IPS-15b (cell line): ENCODE data around the gene SARS2.
"Not testable (repeated sequence)": the region's sequence is repeated elsewhere in the genome, so short reads cannot be mapped to it uniquely, and the experiment has no call there.

Experiments used
- H3K27me3 ChIP-seq: one replicate; pipeline ENCODE4 v1.6.1; 2013; ENCODE audit warnings: low read length; ENCODE audit not compliant: control insufficient read depth, insufficient read depth
- H3K36me3 ChIP-seq: one replicate; pipeline ENCODE4 v1.6.1; 2013; ENCODE audit warnings: low read length; ENCODE audit not compliant: control insufficient read depth, insufficient read depth
- H3K4me1 ChIP-seq: one replicate; pipeline ENCODE4 v1.6.1; 2013; ENCODE audit warnings: mild to moderate bottlenecking, low read length; ENCODE audit not compliant: control insufficient read depth, insufficient read depth
- H3K4me3 ChIP-seq: one replicate; pipeline ENCODE4 v1.5.1; 2013; ENCODE audit warnings: low read depth, low read length
- H3K9ac ChIP-seq: one replicate; pipeline ENCODE4 v1.6.1; 2013; ENCODE audit warnings: low read depth, mild to moderate bottlenecking, low read length
- H3K9me3 ChIP-seq: one replicate; pipeline ENCODE4 v1.6.1; 2013; ENCODE audit warnings: mild to moderate bottlenecking, low read length; ENCODE audit not compliant: control insufficient read depth, insufficient read depth

SARS2 gene

DNA sequence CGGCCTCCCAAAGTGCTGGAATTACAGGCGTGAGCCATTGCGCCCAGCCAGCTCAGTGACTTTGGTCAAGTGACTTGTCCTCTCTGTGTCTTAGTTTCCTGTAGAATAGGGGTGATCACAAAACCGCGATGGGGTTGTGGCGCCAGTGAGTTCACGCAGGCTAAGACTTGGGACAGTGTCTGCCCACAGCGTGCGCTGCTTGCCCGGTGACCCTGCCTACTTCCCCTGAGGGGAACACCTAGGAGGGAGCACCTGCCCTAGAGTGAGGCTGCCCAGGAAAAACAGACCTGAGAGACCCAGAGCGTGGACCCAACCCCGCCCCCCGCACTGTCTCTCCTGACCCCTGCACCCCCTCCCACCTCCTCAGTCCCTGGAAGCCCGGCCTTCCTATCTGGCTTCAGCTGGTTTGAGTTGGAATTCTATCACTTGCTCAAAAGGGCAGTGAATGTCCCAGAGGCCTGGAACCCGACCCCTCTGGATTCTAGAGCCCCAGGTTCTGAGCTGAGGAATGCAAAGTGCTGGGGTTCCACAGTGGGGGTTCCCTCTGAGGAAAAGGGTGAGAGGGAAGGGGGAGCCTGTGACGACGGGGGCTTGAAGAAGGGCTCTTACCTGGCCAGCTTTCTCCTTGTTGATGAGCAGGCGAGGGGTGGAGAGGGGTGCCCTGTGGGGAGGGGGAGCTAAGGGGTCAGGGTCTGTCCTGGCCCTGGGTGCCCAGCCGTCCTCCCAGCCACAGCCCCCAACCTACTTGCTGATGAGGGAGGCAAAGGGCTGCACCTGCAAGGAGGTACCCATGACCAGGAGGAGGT, 50.3 kb downstream of the SARS2 start:
- H3K9me3 ChIP-seq: no peaks in the 10 kb centered on the region
- no peaks in the 10 kb centered on the region for H3K27me3 ChIP-seq
- H3K4me3 ChIP-seq: no peak overlapping the region
- no peaks in the 10 kb centered on the region for H3K36me3 ChIP-seq
- no peak overlapping the region for H3K9ac ChIP-seq
- peaks cover 3% of the 10 kb centered on the region for H3K4me1 ChIP-seq

DNA sequence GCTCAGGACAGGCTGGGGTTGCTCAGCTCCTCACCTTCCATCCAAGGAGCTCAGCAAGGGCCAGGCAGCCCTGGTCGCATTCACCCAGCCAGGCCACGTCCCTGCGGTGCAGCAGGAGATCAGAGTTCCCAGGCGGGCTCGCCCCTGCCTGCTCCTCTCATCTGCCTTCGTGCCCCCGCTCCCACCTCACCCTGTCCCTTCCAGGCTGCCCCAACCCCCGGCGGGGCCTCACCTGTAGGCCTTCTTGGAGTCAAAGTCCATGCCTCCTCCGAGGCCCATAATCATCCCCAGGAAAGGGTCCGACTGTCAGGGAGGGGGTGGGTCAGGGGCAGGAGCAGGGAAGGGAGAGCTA, 51.2 kb downstream of the SARS2 start:
- Histone ChIP-seq H3K9ac (no peak overlapping the region), H3K4me1 (peaks cover 3% of the 10 kb centered on the region), H3K27me3 (no peaks in the 10 kb centered on the region), H3K9me3 (no peaks in the 10 kb centered on the region), H3K36me3 (no peaks in the 10 kb centered on the region), H3K4me3 (no peak overlapping the region)

DNA sequence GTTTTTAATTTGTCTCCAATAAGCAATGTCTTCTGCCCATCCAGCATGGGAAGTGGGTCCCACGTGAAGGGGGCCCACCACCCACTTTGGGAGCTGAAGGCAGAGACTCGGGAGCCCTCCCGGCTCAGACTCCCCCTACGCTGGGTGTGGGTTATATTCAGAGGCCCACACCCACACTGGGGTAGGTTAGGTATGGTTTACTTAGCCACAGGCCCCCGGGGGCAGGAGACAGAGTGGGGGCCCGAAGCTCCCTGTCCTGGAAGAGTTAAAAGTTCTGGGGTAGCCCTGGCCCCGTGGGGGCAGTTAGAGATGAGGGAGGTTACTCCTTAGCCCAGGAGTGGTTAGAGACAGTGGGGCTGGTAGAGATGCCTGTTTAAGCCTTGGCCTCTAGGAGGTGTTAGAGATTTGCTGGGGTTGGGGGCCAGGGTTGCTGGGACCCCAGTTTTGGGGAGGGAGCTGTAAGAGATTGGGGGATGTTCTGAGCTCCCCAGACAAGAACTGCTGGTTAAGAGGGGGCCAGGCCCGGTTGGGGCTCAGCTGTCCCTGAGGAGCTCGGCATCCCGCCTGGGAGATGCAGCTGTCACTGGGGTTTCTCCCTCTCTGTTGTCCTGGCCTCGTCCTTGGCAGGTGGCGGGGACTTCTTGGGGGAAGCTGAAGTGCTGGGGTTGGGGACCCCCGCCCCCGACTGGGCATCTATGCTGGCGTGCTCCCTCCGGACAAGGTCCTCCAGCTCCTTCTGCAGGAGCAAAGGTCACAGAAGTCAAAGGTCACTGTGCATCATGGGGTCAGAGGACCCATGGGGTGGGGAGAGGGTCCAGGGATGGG, 51.8 kb downstream of the SARS2 start:
- no peaks in the 10 kb centered on the region for H3K9me3 ChIP-seq
- peaks cover 3% of the 10 kb centered on the region for H3K4me1 ChIP-seq
- H3K27me3 ChIP-seq: no peaks in the 10 kb centered on the region
- no peaks in the 10 kb centered on the region for H3K36me3 ChIP-seq
- H3K4me3 ChIP-seq: no peak overlapping the region
- no peak overlapping the region for H3K9ac ChIP-seq

DNA sequence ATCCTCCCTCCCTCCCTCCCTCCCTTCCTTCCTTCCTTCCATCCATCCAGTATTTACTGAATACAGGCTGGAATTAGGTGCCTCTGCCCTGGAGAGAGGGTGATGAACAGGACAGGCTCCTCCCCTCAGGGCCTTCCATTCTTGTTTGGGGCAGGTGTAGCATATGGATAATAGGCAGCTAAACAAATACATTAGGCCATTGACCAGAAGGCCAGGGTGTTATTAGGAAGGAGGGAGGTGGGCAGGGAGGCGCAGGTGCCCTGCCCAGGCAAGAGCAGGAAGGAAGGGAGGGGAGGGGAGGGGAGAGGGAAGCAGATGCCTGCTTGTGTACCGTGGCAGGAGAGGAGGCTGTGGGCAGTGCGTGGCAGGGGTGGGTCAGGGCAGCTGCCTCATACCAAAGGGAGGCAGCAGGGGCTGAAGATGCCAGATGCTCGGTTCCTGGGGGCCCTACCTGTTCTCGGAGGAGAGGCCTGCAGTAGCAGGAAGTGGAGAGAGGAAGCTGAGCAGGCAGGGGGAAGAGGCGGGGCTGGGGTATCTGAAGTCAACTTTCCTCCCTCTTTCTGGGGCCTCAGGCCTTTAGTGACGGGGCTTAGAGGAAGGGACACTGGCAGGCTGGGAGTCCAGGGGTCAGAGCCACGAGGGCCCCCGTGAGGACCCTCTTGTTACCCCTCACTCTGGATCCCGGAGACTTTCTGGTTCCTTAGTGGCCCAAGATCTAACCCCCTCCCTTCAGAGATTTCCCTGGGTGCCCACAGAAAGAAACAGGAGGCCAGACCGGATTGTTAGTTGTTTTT, 52.6 kb downstream of the SARS2 start, which contains the start of gene RINL:
Gene RINL, minus strand, starts transcription at position 495 of the 794 bp plus-strand sequence. CDS start 1,533 bp downstream, outside the sequence.
- Histone ChIP-seq H3K9ac (no peak within 1 kb of the TSS), H3K9me3 (no peaks in the 10 kb centered on the region), H3K36me3 (no peaks in the 10 kb centered on the region), H3K27me3 (no peaks in the 10 kb centered on the region), H3K4me1 (peaks cover 3% of the 10 kb centered on the region), H3K4me3 (no peak within 1 kb of the TSS)

- no peaks in the 10 kb centered on the region for H3K9me3 ChIP-seq
- H3K4me1 ChIP-seq: peaks cover 3% of the 10 kb centered on the region
- H3K9ac ChIP-seq: no peak overlapping the region
- H3K27me3 ChIP-seq: no peaks in the 10 kb centered on the region
- H3K36me3 ChIP-seq: no peaks in the 10 kb centered on the region
- H3K4me3 ChIP-seq: no peak overlapping the region
These were observed 54.7 kb downstream of the SARS2 start for GRCh38 chr19:38875656-38876395.

DNA sequence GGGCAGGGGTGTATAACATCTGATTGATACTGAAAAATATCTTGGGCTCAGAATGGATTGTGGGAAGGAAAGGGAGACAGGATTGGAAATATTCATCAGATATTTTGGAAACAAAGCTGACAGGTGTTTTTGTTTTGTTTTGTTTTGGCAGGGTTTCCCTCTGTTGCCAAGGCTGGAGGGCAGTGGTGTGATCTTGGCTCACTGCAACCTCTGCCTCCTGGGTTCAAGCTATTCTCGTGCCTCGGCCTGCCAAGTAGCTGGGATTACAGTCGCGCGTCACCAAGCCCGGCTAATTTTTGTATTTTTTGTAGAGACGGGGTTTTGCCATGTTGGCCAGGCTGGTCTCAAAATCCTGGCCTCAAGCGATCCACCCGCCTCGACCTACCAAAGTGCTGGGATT, 57.2 kb downstream of the SARS2 start:
- not testable (repeated sequence) for H3K9ac ChIP-seq, H3K36me3 ChIP-seq, H3K4me3 ChIP-seq, H3K9me3 ChIP-seq, H3K27me3 ChIP-seq, H3K4me1 ChIP-seq

GRCh38 chr19:38870612-38871011, 60.0 kb downstream of the SARS2 start:
- Histone ChIP-seq H3K27me3 (peaks cover 6% of the 10 kb centered on the region), H3K4me3 (peak overlapping the region; percentile 87), H3K4me1 (peaks cover 2% of the 10 kb centered on the region), H3K9ac (no peak overlapping the region), H3K36me3 (no peaks in the 10 kb centered on the region), H3K9me3 (no peaks in the 10 kb centered on the region)

- peaks cover 6% of the 10 kb centered on the region for H3K27me3 ChIP-seq
- H3K36me3 ChIP-seq: no peaks in the 10 kb centered on the region
- no peaks in the 10 kb centered on the region for H3K9me3 ChIP-seq
- peak overlapping the region; percentile 54 for H3K9ac ChIP-seq
- peaks cover 2% of the 10 kb centered on the region for H3K4me1 ChIP-seq
- peak overlapping the region; percentile 87 for H3K4me3 ChIP-seq
These were observed 60.5 kb downstream of the SARS2 start for GRCh38 chr19:38869836-38870607.

GRCh38 chr19:38869160-38869835, 61.3 kb downstream of the SARS2 start:
- H3K4me1 ChIP-seq: peaks cover 2% of the 10 kb centered on the region
- no peaks in the 10 kb centered on the region for H3K9me3 ChIP-seq
- H3K36me3 ChIP-seq: no peaks in the 10 kb centered on the region
- H3K9ac ChIP-seq: peak overlapping the region; percentile 54
- peaks cover 6% of the 10 kb centered on the region for H3K27me3 ChIP-seq
- H3K4me3 ChIP-seq: peak overlapping the region; percentile 87

DNA sequence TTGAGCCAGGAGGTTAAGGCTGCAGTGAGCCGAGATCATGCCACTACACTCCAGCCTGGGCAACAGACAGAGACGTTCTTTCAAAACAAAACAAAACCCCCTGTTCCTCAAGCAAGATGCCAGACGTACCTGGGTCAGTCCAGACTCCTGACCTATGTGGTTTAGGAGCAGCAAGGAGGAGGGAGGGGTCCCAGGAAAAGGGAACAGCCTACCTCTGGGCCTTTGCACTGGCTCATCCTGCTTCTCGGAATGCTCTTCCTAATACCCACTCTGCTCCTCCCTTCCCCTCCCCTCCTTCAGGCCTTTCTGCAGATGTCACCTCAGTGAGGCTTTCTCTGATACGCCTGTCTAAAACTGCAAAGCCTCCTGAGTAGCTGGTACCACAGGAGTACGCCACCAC, 62.0 kb downstream of the SARS2 start:
- no peak overlapping the region for H3K4me3 ChIP-seq
- H3K9ac ChIP-seq: no peak overlapping the region
- H3K36me3 ChIP-seq: no peaks in the 10 kb centered on the region
- no peaks in the 10 kb centered on the region for H3K9me3 ChIP-seq
- peaks cover 6% of the 10 kb centered on the region for H3K27me3 ChIP-seq
- peaks cover 2% of the 10 kb centered on the region for H3K4me1 ChIP-seq
